HUDEP-2 (cell line): ENCODE measurements around the gene ACTL8.

Source experiments
- DNase-seq, 76 experiments: peaks; one replicate each; lab custom pipeline; 2025; ENCODE audit not compliant: unreplicated experiment in 76 of 76; lab: John Stamatoyannopoulos, UW

Gene ACTL8

DNA sequence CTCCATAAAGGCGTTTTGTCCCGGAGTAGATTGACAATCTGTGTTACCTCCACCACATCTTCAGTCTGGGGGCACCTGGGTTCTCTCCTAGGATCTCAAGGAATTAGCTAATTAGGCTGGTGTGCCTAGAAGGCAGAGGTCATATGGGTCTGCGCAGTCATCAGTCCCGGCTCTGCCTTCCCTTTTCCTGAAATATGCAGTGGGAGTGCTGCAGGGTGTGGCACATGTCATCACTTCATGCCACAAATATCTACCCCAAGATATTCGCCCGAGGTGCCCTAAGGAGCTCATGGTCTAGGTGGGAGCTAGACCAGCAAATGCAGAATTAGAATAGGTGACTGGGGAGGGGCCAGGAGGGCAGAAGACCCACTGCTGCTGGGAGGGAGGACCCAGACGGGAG is 42.9 kb downstream of the ACTL8 start:
- no peak for DNase-seq

DNA sequence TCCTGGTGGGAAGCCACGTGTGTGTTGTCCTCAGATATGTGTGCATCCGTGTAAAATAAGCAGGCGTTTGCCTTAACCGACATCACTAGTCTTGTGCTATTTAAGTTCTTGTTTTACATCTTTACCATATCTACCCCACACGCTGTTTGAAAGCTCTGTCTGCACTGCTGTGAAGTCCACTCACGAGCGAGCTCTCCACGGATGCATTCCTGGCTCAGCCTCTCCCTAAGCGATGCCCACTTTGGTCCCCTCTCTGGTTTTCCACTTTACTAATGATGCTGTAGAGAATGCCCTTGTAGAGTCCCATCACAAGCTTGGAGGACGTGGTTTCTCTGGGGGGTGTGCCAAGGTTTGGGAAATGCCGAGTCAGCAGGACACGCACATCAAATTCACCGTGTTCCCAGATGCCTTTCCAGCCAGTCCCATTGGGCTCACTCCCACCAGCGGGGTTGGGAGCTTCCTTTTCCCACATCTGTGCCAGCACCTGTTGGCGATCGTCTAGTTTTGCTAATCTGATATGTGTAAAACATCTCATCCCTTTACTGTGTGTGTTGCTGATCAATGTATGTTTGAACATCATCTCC is 43.8 kb downstream of the ACTL8 start:
- DNase-seq = no peak

DNA sequence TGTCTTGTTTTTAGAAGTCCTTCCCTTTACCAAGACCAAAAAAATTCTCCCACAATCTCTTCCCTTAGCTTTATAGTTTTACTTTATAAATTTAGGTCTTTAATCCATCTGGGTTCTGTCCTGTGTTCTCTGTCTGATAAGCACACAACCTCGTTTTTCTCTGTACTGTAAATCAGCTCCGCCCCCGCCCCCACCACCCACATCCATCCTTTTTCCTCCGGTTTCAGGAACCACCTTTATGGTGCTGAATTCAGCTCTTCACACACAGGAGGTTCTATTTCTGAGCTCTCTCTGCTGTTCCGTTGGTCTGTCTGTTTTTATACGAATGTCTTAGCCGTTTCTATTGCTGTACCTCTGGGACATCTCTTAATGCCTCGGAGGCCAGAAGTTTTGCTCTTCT is 44.5 kb downstream of the ACTL8 start:
- DNase-seq = no peak

DNA sequence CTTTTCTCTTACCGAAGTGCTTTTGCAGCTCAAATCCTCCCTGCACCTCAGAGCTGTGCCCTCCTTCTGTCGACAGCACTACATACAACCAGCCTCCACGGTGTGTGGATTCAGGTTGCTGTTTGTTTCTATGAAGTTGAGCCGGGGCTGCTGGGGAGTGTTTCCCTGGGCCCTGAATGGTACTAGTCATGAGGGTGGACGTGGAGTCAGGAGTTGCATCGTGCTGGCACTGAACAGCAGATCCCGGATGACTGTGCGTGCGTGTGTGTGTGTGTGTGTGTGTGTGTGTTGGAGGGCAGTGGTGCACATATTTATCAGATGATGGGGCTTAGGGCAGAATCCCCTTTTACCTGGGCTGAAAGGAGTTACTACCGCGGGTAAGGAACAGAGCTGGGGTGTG is 47.0 kb downstream of the ACTL8 start:
- no peak for DNase-seq

DNA sequence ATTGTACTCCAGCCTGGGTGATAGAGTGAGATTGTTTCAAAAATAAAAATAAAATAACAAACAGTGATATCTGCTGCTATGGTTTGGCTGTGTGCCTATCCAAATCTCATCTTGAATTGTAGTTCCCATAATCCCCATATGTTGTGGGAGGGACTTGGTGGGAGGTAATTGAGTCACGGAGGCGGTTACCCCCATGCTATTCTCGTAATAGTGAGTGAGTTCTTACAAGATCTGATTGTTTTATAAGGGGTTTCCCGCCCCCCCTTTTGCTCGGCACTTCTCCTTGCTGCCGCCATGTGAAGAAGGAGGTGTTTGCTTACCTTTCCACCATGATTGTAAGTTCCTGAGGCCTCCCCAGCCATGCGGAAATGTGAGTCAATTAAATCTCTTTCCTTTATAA is 47.8 kb downstream of the ACTL8 start:
- DNase-seq = no peak

DNA sequence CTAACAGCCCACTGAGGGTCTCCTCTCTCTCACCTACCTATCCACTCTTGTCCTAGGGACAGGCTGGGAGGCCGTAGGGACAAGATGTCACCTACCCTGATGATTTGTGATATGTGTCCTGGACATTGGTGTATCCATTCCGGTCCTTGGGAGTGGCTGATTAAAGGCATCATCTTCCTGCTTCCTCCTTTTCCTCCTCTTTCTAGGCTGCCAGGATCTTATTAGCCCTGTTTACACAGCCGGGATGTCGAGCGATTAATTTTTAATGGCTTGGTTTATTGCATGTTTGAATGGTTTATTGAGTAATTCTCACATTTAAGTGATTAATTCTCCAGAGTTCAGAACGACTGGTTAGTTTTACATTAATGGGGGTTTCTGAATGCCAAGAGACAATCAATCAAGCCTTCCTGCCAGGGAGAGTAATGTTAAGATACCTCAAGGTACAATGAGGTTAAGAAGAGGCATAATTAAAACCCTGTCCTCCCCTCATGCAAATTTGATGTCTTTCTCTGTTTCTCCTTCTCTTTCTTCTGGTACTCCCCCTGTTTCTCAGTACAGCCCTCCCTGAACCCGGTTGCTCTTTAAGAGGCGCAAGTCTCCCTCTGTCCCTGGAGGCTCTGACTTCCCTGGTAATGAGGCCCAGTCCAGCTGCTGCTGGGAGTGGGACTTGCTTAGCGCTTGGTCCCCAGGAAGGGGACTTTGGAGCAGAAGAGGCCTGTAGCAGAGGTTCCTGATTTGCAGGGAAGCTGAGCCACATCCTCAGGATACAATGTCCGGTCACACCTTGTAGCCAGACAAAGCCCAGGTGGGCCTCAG is 50.9 kb downstream of the ACTL8 start:
- DNase-seq = no peak

DNA sequence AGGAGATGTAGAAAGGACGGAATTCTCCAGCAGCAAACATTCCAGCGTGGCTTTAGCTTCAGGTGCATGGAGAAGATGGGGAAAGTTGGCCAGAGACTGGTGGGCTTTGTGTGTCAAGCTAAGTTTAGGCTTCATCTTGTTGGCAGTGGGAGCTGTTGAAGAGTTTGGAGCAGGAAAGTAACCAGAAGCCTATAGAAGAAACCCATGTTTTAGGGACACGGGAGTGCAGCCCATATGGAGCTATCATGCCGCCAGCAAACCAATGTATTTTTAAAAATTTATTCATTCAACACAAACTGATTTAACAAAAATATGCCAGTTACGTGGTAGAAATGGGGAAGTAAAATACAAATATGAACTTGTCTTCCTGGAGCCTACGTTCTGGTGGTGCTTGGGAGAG is 53.7 kb downstream of the ACTL8 start:
- DNase-seq = no peak

DNA sequence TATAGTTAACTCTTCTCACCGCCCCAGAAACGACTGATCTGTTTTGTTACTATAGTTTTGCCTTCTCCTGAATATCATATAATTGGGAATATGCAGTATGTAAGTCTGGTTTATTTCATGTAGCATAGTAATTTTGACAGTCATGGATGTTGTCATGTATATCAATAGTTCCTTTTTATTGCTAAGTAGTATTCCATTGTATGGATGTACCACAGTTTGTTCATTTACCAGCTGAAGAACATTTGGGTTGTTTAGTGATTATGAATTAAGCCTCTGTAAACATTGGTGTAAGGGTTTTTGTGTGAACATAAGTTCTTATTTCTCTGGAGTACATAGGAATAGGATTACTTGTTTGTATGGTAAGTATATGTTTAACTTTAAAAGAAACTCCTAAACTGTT is 55.5 kb downstream of the ACTL8 start:
- no peak for DNase-seq

DNA sequence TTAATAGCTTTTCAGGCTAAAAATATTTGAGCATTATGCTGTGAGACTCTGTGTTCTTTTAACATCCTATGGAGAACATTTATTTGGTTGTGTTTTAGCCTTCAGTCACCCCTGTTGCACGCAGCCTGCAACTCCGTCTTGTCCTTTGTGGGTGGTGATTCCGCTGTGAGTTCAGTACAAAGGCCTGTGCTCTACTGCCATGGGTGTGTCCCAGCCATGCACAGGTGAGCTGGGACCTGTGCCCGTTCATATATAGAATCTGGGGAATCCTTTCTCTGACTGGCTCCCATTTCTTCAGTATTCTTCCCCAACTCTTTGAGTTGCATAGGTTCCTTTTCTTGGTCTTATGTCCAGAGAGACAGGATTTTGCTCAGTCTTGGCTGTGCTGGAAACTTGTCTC is 61.4 kb downstream of the ACTL8 start:
- DNase-seq = no peak

DNA sequence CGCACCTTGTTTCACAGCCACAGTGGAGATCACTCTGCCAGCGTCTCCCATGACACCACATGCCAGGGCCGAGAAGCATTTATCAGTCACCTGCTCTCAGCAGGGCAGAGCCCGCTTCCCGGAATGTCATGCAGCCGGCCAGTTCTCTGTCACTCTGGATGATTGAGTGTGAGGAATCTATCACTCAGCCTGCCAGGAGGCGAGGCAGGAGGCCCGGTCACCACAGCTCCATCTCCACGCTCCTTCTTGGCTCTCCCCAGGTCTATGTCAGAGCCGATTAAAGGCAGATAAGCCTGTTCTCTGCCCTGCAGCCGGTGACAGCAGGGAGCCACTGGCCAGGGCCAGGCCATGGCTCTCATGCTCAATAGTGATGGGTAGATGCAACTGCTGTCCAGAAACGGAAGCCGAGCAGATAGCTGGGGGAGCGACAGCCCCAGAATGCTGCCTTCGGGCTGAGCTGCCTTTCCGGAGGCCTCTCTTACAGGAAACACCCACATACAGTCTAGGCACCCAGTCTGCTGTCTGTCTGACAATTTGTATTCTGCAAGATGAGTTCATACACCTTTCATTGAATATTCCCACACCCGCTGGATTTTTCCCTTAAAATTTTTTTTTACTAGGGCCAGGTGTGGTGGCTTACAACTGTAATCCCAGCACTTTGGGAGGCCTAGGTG is 64.1 kb downstream of the ACTL8 start:
- no peak for DNase-seq

DNA sequence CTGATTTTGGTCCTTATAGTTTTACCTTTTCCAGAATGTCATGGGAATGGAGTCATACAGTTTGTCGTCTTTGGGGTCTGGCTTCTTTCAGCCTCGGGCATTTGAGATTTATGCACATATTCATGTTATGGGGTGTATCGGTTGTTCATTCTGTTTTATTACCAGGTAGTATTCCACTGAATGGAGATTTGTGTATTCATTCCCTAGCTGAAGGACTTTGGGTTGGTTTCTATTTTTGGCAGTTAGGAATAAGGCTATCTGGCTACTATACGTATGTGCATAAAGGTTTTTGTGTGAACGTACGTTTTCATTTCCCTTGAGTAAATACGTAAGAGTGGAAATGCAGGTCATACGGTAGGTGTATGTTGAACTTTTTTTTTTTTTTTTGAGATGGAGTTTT is 65.1 kb downstream of the ACTL8 start:
- DNase-seq = no peak

DNA sequence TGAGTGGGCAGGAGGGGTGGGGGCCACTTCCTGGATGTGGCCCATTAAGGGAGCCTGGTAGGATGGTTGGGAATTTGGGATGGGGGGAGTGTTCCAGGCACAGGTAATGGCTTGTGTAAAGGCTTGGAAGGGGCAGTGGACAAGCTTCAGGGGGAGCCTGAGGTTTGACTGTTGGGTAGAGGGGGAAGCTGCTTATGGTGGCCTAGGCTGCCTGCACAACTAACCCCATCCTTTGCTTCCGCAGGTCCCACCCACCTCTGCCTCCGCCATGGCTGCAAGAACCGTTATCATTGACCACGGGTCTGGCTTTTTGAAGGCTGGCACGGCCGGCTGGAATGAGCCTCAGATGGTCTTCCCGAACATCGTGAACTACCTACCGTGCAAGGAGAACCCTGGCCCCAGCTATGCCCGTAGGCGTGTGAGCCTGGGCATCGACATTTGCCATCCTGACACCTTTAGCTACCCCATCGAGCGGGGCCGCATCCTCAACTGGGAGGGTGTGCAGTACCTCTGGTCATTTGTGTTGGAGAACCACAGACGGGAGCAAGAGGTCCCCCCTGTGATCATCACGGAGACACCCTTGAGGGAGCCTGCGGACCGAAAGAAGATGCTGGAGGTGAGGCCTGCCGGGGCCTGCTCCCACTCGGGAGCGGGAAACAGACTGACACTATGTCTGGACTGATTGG is 67.8 kb downstream of the ACTL8 start:
- no peak for DNase-seq

DNA sequence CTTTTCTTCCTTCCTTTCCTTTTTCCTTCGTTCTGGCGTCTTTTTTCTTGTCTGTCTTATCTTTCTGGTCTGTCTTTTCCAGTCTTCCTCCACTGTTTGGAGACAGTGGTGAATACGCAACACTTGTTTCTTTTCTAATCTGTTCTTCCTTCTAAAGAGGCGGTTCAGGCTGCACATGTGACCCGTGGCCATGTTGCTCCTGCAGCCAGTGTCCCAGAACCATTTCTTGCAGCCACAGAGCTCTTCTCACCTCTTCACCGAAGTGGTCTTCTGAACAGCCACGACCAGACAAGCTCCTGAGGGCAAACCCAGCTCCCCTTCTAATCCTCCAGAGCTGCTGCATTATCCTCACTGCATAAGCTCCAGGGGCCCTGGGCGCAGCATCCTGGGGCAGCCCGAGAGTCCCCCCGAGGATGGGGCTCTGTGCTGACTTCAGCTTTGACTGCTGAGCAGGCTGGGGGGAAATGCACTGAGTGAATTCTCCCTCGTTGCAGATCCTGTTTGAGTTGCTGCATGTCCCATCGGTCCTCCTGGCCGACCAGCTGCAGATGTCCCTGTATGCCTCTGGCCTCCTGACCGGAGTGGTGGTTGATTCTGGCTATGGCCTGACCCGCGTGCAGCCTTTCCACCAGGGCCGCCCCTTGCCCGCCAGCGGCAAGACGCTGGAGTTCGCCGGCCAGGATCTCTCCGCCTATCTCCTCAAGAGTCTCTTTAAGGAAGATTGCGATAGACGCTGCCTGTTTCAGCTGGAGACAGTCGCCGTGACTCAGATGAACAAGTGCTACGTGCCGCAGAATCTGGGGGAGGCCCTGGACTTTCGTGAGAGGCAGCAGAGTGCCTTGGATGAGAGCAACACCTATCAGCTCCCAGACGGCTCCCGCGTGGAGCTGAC is 70.4 kb downstream of the ACTL8 start:
- no peak for DNase-seq

DNA sequence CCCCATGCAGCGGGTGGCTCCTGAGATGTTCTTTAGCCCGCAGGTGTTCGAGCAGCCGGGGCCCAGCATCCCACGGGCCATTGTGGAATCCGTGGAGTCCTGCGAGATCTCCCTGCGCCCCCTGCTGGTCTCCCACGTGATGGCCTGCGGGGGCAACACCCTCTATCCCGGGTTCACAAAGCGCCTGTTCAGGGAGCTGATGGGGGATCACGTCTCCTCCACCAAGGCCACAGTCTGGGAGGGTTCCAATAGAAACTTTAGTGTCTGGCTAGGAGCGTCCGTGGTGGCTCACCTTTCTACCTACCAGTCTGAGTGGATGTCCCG is 71.0 kb downstream of the ACTL8 start:
- peak in 34 of 76 experiments; percentile 1 to 54 (median 10) for DNase-seq

DNA sequence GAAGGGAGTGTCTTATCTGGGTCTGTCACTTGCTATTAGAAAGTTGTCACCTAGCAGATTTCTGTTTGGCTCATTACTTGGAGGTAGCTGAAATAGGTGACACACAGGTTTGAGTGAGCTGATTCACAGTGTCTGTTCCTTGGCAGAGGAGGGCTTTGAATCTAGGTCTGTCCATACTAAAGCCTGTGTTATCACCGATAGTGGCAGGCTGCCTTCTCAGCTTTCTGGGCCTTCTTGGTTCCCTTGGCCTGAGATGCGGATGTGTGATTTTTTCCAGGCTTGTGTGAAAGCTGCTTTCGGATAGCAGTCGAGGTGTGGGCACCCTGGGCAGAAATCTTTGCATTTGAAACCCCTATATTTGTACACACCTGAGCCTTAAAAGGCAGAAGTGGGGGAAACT is 73.9 kb downstream of the ACTL8 start:
- no peak for DNase-seq

DNA sequence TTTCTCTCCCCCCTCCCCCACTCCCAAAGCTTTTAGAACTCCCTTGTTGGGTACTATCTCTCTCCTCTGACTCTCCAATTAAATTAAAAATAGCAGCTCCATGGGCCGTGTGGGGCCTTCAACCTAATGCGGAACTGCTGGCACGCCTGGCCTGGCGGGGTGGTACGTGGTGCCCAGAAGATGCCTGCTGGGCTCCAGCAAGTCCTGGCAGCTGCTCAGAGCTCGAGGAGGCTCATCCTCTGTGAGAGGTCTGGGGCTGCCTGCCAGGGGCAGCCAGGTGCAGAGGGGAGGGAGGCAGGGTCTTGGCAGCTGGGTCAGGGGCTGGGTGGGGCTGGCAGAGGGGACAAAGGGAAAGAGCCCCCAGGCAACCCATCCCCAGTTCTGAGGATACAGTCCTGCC is 74.4 kb downstream of the ACTL8 start:
- DNase-seq = no peak

DNA sequence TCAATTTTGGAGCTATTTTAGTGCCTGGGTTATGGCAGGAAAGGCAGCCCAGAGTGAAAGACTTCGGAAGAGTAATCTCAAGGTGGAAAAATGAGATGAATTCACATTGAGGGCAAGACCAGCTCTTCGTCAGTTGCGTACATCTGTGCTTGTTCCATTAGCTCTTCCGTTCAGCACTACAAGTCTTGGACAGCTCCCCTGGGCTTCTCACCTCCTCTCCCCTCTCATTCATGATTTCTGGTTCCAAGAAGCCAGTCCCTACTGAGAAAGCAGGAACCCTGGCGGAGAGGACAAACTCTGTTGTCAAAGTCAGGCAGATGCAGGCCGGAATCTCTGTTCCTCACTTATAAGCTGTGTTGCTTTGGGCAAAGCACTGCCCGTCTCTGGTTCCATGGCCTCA is 76.5 kb downstream of the ACTL8 start:
- peak in 10 of 76 experiments; percentile 2 to 16 (median 12) for DNase-seq

DNA sequence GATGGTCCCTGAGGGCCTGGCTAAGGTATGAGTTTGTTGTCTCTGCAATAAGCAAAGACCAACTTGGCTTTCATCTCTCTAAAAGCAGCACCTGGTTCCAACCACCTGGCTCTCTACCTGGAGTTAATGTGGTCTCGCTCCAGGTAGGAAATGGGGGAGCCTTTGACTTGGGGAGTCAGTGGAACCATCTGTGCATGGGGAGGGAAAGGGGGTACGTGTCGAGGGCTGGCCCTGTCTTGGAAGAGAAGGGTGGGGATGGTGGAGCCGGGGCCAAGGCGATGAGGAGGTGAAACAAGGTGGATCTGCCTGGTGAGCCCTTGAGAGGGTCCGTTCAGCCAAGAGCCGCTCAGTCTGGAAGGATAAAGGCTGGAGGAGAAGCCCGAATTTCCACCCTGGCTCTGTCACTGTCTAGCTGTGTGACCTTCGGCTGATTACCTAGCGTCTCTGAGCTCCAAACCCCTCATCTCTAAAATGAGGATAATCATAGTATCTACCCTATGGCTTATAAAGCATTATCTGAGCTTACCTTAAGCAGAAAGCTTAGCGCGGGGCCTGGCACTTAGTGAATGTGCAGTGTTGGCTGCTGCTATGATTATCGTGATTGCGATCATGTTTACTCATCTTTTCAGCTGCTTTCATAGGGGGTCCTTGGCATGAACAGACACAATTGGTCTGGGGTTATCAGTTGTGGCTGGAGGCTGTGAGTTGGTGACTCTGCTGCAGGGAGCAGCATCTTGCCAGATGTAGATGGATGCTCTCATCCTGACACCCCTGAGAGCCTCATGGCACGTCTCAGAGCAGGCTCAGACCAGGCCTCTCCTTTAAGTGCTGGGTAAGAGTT is 78.7 kb downstream of the ACTL8 start:
- DNase-seq = no peak

DNA sequence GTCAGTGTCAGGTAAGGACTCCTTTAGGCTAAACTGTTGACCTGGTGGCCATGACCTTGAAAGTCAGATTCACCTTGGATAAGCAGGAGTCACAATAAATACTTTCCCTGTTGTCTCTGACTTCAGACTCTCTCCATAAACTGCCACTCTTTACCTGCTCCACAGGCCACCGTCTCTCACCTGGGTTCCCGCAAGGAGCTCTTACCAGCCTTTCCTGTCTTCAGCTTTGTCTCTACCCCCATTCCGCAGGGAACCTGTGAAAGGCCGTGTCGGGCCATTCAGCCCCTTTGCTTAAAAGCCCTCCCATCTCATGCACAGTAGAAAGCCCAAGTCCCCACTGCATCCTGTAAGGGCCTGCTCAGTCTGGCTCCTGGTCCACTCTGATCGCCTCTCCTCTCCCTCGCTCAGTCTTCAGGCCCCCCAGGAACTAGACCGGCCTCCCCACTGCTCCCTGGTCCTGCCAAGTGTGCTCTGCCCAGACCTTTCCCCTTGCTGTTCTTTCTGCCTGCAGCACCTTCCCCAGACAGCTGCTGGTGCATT is 79.5 kb downstream of the ACTL8 start:
- no peak for DNase-seq
